GM10266 (cell line): Measurements from ENCODE around the gene MPDZ.

Experiments
- DNase-seq: peaks from one replicate; pipeline ENCODE4 v3.0.0; 2012; ENCODE audit errors: extremely low spot score
- TF ChIP-seq, protein P1 (sequence below): IDR thresholded peaks from 2 replicates; pipeline ENCODE4 v1.5.1; 2012; ENCODE audit warnings: mild to moderate bottlenecking, low read depth; ENCODE audit not compliant: control insufficient read depth, insufficient read depth; ENCODE audit errors: missing control alignments

Gene MPDZ

DNA sequence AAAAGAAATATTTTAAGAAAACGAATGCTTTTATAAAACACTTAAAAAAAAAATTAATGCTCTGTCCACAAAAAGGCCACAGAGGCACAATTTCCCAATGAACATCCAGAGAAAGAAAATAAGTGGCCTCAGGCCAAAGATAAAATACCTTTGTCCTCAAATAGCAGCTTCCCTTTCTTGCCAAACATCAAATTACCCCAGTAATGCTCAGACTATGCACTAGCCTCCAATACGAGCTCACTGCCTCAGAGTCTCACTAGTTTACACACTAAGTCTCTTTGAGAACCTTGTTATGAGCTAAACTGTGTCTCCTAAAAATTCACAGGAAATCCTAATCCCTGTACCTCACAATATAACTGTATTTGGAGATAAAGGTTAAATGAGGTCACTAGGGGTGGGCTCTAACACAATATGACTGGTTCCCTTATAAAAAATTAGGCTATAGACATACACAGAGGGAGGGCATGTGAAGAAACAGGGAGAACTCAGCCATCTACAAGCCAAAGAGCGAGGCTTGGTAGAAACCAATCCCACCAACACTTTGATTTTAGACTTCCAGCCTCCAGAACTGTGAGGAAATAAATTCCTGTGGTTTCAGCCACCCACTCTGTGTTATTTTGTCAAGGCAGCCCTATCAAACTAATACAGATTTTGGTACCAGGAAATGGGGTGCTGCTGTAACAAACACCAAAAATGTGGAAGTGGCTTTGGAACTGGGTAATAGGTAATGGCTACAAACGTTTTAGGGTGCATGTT is 4.4 kb downstream of the MPDZ start:
- TF ChIP-seq, protein P1, sequence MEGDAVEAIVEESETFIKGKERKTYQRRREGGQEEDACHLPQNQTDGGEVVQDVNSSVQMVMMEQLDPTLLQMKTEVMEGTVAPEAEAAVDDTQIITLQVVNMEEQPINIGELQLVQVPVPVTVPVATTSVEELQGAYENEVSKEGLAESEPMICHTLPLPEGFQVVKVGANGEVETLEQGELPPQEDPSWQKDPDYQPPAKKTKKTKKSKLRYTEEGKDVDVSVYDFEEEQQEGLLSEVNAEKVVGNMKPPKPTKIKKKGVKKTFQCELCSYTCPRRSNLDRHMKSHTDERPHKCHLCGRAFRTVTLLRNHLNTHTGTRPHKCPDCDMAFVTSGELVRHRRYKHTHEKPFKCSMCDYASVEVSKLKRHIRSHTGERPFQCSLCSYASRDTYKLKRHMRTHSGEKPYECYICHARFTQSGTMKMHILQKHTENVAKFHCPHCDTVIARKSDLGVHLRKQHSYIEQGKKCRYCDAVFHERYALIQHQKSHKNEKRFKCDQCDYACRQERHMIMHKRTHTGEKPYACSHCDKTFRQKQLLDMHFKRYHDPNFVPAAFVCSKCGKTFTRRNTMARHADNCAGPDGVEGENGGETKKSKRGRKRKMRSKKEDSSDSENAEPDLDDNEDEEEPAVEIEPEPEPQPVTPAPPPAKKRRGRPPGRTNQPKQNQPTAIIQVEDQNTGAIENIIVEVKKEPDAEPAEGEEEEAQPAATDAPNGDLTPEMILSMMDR = no peak
- no peak for DNase-seq

DNA sequence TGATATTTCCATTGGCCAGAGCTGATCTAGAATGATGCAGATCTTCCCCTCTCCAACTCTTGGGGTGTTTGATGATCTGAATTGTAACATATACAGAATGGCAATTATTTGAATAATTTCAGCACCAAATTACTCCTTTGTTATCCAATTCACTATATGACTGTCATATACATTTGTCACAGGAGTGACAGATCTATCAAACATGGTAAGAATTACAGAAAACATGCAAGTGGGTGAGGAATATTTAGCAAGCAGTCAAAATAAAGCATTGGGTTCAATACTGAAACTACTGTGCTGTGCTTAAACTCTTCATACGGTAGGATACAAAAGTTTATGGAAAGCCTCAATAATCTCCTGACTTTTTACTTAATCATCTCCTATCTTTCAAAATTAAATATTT is 8.8 kb downstream of the MPDZ start:
- TF ChIP-seq, protein P1 = no peak
- no peak for DNase-seq

DNA sequence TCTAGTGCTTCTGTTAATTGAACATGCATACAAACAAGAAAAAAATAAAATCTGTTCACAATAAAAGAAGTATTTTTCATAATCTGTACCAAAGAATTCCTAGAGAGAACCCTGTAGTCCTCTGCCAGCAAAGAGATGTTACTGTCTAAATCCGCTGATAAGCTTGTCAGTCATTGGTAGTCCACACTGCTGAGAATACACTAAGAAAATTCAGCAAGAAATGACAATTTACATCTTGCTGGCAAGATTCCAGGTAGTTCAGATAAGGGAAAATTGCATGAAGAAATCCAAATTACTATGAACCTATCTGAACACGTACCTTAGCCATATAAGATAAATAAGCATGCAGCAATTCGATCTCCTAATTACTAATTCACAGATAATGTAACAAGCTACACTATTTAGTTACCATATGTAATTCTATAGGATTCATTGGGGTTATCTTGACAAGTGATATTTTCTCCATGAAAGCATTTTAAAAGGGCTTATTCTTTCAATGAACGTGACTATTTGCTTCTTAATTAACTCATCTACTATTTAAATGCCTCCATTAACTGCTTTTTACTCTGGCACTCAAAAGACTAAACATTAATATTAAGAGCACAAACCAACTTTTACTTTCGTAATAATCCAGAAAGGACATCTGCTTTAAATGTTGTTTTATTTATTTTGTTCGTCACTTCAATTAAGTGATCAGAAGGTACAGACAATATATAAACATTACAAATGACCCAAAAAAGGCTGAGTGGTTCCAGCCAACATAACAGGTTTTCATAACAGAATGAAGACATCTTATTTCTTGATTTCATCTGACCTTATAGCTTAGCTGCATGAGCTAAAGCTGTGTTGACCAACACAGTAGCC is 9.7 kb downstream of the MPDZ start:
- DNase-seq = no peak
- TF ChIP-seq, protein P1 = no peak

DNA sequence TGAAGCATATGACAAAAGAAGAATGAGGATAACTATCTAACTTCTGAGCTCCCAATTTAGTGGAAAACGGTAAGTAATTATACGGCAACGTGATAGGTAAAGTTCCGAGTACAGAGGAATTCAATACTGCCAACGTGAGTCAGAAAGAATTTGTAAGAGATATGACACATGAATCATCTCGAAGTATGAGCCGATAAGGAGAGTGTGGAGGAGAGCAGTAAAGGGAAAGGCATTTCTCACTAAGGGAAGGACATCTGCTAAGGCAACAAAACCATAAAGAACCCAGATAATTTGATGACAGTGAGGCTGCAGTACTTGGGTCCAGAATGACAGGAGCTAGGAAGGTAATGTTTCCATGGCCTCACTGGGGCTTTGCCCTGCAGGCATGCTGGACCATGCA is 11.0 kb downstream of the MPDZ start:
- TF ChIP-seq, protein P1 = no peak
- DNase-seq = no peak

- DNase-seq = no peak
- TF ChIP-seq, protein P1 = no peak
Measured at GRCh38 chr9:13267743-13268142, 11.7 kb downstream of the MPDZ start.

GRCh38 chr9:13266167-13266566 is 13.3 kb downstream of the MPDZ start:
- TF ChIP-seq, protein P1 = no peak
- DNase-seq = no peak

DNA sequence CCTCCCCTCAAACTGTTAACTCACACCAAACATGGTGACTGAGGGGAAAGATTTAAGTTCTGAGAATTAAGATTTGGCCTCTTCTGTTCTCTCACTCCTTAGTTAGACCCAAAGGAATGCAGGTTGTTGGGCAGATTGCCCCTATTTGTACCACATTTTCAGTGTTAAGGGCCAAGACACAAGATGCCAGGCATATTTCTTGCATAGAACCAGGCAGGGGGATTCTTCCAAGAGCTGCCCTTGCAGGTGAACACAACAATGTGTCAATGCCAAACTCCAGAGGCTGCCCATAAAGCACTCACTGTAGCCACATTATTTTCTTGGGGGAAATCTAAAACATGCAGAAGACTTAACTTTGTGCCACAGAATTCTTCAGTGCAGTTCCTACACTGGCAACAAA is 14.7 kb downstream of the MPDZ start:
- no peak for DNase-seq
- TF ChIP-seq, protein P1 = no peak
